ENCODE data around the gene ATP5PB.

DNA sequence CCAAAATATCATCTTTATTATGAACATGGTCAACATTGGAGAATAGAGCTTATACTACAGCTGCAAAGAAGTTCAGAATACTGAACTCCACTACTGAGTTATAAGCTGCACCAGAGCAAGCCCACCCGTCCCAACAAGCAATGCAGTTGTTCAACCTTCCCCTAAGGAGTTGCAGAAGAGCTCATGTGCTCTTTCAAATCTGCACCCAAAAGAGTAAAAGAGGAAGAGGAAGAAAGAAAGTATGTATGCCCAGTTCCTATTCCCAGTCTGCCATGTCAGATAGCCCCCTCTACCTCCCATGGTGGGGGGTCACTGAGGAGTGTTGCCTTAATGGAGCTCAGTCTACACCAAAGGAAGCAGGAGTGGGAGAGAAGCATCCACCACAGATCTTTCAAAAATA lies 31.4 kb downstream of the ATP5PB start:
- TF ChIP-seq, protein P1, sequence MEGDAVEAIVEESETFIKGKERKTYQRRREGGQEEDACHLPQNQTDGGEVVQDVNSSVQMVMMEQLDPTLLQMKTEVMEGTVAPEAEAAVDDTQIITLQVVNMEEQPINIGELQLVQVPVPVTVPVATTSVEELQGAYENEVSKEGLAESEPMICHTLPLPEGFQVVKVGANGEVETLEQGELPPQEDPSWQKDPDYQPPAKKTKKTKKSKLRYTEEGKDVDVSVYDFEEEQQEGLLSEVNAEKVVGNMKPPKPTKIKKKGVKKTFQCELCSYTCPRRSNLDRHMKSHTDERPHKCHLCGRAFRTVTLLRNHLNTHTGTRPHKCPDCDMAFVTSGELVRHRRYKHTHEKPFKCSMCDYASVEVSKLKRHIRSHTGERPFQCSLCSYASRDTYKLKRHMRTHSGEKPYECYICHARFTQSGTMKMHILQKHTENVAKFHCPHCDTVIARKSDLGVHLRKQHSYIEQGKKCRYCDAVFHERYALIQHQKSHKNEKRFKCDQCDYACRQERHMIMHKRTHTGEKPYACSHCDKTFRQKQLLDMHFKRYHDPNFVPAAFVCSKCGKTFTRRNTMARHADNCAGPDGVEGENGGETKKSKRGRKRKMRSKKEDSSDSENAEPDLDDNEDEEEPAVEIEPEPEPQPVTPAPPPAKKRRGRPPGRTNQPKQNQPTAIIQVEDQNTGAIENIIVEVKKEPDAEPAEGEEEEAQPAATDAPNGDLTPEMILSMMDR (conservative IDR thresholded peaks at IDR 0.05; ENCODE audit: low read depth, low read length), result no peak
- TF ChIP-seq EZH2 (IDR thresholded peaks at IDR 0.05; ENCODE audit: borderline replicate concordance, low read depth, low read length, poor library complexity, severe bottlenecking), result no peak
